Measurements from ENCODE around the gene ZNF239. TPM values are rescaled to one million over a fixed set of nuclear protein-coding genes. Genes with fewer than 3 reads are reported as not detected.
"Not testable (repeated sequence)": the region's sequence is repeated elsewhere in the genome, so short reads cannot be mapped to it uniquely, and the experiment has no call there.

The ZNF239 gene
- total RNA-seq, 2 experiments from 2014 or later, result 0.90 to 1.5 TPM

- CTCF ChIA-PET, result no interaction called here
- POLR2A ChIA-PET, result no interaction called here
These were observed 11.7 kb upstream of the ZNF239 start for GRCh38 chr10:43585981-43586729.

- CTCF ChIA-PET, result no interaction called here
These were observed 10.6 kb upstream of the ZNF239 start for GRCh38 chr10:43585046-43585445.

DNA sequence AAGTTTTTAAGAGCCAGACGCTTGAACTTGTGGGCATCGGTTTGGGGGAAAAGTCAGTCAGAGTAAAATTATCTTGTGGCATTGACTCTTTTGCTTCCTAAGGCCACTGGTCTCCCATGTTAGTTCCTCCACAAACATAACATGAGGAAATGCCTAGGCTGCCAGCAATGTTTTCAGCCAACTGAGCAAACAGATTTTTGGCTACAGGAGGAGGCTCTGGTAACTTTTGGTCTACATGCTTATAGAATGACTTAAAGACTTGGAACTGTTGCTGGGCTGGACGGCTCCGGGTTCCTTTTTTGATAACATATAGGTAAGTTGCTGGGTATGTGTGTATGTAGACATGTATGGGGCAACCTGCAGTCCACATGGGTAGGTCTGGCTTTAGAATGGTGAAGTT, 9.6 kb upstream of the ZNF239 start:
- ChIA-PET POLR2A (no interaction called here), CTCF (no interaction called here)

More at GRCh38 chr10:43585046-43585445, 10.6 kb upstream of the ZNF239 start:
- POLR2A ChIA-PET, result no interaction called here

GRCh38 chr10:43576580-43576979, 2.2 kb upstream of the ZNF239 start:
- ChIA-PET CTCF (no interaction called here), POLR2A (no interaction called here)

- ChIA-PET POLR2A (no interaction called here), CTCF (no interaction called here)
These were observed 1.6 kb upstream of the ZNF239 start for GRCh38 chr10:43576062-43576461.

GRCh38 chr10:43574906-43575305, 490 bp upstream of the ZNF239 start:
- ChIA-PET CTCF (no interaction called here), POLR2A (no interaction called here)

GRCh38 chr10:43573250-43574000, 991 bp downstream of the ZNF239 start:
- POLR2A ChIA-PET, result interaction anchor here (1.0 kb wide), 1 partner anchor 75 kb away, joined by 6 read pairs; the partner anchor contains the start of gene ZNF32
- CTCF ChIA-PET, result interaction anchor here (1.2 kb wide), 1 partner anchor 11 kb away, joined by 3 read pairs; no protein-coding TSS in a partner anchor

- ChIA-PET POLR2A (no interaction called here), CTCF (no interaction called here)
These were observed 3.4 kb downstream of the ZNF239 start for GRCh38 chr10:43570971-43571370.

DNA sequence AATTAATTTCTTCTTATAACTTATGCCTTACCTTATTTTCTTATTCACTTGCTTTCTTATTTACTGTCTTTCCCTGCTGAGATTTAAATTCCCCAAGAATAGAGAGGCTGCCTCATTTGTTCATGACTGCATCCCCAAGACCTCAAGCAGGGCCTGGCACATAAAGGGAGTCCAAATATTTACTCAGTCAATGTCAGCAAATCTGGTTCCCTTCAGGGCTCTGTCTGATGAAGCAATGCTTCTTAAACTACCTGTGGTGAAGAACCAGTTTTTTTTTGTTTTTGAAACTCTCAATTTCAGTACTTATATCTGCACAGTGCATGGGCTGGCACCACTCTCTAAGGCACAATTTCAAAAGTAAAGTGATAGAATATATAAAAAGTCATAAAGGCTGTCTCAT, 4.7 kb downstream of the ZNF239 start:
- ChIA-PET POLR2A (no interaction called here), CTCF (no interaction called here)

GRCh38 chr10:43557214-43557613, 17.2 kb downstream of the ZNF239 start:
- ChIA-PET POLR2A (no interaction called here), CTCF (interaction anchor here (0.6 kb wide), 1 partner anchor 55 kb away, joined by 4 read pairs; no protein-coding TSS in a partner anchor)

DNA sequence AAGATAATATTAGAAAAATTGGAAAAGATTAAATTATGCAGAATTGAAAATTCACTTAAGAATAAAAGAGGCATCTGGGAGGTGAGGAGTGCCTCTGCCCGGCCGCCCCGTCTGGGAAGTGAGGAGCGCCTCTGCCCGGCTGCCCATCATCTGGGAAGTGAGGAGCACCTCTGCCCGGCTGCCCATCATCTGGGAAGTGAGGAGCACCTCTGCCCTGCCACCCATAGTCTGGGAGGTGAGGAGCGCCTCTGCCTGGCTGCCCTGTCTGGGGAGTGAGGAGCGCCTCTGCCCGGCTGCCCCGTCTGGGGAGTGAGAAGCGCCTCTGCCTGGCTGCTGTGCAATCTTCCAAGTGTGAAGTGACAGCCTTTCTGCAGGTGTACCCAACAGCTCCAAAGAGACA, 30.7 kb downstream of the ZNF239 start:
- POLR2A ChIA-PET, CTCF ChIA-PET: not testable (repeated sequence)

DNA sequence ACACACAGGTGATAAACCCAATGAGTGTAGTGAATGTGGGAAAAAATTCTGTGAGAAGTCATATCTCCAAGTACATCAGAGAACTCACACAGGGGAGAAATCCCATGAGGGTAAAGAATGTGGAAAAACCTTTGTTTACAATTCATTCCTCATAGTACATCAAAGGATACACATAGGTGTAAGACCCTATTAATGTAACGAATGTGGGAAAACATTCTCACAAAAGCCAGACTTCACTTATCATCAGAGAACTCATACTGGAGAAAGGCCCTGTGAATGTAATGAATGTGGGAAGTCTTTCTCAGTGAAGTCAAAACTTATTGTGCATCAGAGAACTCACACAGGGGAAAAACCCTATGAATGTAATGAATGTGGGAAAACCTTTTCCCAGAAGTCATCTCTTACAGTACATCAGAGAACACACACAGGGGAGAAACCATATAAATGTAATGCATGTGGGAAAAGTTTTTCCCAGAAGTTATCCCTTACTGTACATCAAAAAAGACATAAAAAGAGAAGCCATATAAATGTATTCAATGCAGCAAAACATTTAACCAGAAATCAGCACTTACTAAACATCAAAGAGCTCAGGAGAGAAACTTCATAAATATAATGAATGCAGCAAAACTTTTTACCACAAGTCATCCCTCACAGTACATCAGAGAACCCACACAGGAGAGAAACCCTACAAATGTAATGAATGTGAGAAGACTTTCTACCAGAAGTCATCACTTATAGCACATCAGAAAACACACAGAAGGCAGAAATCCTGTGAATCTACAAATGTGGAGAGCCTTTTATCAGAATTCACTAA, 49.8 kb downstream of the ZNF239 start:
- CTCF ChIA-PET, result no interaction called here
- POLR2A ChIA-PET, result no interaction called here

Other genes with a start within 250 kb of the ZNF239 start
- gene FXYD4, start 203.0 kb downstream of the ZNF239 start, total RNA-seq, result not detected
- 100 to 1,000 TPM; 544 to 554 TPM for gene HNRNPF, start 165.4 kb downstream of the ZNF239 start, total RNA-seq
- 1 to 10 TPM; 1.8 to 2.5 TPM for gene ZNF487, start 137.5 kb downstream of the ZNF239 start, total RNA-seq
- 1 to 10 TPM; 6.5 to 7.1 TPM for gene ZNF485, start 31.8 kb upstream of the ZNF239 start, total RNA-seq
- gene ZNF32, start 74.3 kb upstream of the ZNF239 start, total RNA-seq, result 10 to 100 TPM; 12.7 to 13.7 TPM